ENCODE results near the gene CHRM5.

CHRM5 gene

GRCh38 chr15:34102175-34102925 lies 134.1 kb downstream of the CHRM5 start:
- no peak for DNase-seq

GRCh38 chr15:34106423-34106822 lies 138.1 kb downstream of the CHRM5 start:
- DNase-seq, result no peak

GRCh38 chr15:34107315-34107714 lies 139.0 kb downstream of the CHRM5 start:
- no peak for DNase-seq

GRCh38 chr15:34109797-34110663 lies 141.7 kb downstream of the CHRM5 start:
- DNase-seq, result no peak

GRCh38 chr15:34111488-34111887 lies 143.2 kb downstream of the CHRM5 start:
- DNase-seq, result no peak

- no peak for DNase-seq
These were observed 145.9 kb downstream of the CHRM5 start for GRCh38 chr15:34114215-34114614.

GRCh38 chr15:34114739-34115138 lies 146.4 kb downstream of the CHRM5 start:
- DNase-seq, result no peak

- no peak for DNase-seq
These were observed 148.3 kb downstream of the CHRM5 start for GRCh38 chr15:34116620-34117019.

Measured in activated naive CD4-positive, alpha-beta T cell (primary cell).